Measurements from ENCODE around the gene TBX1.

Gene TBX1

DNA sequence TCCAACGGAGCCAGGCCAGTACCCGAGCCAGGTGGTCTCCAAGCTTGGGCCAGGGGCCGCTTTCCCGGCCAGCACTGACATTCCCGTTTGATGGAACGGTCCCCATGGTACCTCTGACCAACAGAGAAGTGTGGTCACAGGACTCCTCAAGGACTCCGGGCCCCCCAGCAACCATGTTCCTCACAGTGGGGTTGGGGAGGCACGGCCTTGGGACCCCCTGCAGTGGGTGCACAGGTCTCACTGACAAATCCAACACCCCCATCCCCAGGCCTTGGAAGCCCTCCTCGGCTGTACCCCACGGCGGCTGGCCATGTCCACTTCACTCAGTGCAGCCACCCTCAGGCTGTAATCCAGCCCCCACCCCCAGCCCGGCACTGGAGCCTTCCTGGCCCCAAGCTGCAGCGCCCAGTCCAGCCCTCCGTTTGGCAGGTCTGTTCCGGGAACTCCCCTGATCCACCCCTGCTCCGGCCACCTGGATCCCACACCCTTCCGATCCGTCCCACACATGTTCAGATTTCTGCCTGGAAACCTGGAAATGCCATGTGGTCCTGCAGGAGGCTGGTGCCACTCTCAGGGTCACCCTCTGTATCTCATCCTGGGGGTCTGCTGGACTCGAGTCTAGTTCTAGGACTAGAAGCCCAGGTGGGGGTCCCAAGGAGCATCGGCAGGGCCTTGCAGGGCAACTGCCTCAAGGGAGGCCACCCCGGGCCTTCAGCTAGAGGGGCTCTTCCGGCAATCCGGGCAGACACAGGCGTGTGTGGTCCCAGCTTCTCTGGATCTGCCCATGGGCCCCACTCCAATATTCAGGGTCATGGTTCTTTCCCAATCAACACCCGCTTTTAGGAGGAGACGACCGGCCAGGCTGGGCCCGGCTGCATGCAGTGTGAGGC lies 26.6 kb downstream of the TBX1 start:
- TF ChIP-seq, protein P1, sequence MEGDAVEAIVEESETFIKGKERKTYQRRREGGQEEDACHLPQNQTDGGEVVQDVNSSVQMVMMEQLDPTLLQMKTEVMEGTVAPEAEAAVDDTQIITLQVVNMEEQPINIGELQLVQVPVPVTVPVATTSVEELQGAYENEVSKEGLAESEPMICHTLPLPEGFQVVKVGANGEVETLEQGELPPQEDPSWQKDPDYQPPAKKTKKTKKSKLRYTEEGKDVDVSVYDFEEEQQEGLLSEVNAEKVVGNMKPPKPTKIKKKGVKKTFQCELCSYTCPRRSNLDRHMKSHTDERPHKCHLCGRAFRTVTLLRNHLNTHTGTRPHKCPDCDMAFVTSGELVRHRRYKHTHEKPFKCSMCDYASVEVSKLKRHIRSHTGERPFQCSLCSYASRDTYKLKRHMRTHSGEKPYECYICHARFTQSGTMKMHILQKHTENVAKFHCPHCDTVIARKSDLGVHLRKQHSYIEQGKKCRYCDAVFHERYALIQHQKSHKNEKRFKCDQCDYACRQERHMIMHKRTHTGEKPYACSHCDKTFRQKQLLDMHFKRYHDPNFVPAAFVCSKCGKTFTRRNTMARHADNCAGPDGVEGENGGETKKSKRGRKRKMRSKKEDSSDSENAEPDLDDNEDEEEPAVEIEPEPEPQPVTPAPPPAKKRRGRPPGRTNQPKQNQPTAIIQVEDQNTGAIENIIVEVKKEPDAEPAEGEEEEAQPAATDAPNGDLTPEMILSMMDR (IDR thresholded peaks at IDR 0.05): no peak

DNA sequence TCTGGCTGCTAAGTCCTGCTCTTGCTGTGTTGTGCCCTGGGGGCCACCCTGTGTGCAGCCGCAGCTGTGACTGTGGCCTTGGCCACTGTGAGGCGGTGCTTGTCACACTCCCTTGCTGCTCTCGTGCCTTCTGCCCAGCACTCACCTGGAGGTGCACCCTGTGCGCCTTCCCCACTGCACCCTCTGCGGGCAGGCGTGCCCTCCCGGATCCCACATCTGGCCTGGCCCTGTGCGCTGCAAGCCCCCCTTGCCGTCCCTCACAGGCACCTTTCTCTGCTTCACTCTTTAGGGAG lies 27.2 kb downstream of the TBX1 start:
- H3K79me2 ChIP-seq: no peaks in the 10 kb centered on the region
- TF ChIP-seq, protein P1 (IDR thresholded peaks at IDR 0.05): no peak
- H3K4me2 ChIP-seq (ENCODE audit: low read length): no peak overlapping the region
- no peak overlapping the region for H2AFZ ChIP-seq
- H3K27me3 ChIP-seq (ENCODE audit: control insufficient read depth, insufficient read depth, low read length): no peaks in the 10 kb centered on the region
- H3K9me3 ChIP-seq (ENCODE audit: control insufficient read depth, low read length): no peaks in the 10 kb centered on the region
- no peak overlapping the region for H3K4me3 ChIP-seq (ENCODE audit: low read depth, low read length)
- no peak overlapping the region for H3K9ac ChIP-seq
- no peaks in the 10 kb centered on the region for H3K36me3 ChIP-seq (ENCODE audit: control insufficient read depth, insufficient read depth, low read length)
- H3K4me1 ChIP-seq: no peaks in the 10 kb centered on the region
- H3K27ac ChIP-seq: no peak overlapping the region

More for the DNA sequence above, 26.6 kb downstream of the TBX1 start:
- Histone ChIP-seq H3K27ac (no peak overlapping the region), H3K27me3 (ENCODE audit: control insufficient read depth, insufficient read depth, low read length) (no peaks in the 10 kb centered on the region), H2AFZ (no peak overlapping the region), H3K4me2 (ENCODE audit: low read length) (no peak overlapping the region), H3K4me1 (no peaks in the 10 kb centered on the region), H3K9ac (no peak overlapping the region), H3K9me3 (ENCODE audit: control insufficient read depth, low read length) (no peaks in the 10 kb centered on the region), H3K4me3 (ENCODE audit: low read depth, low read length) (no peak overlapping the region), H3K36me3 (ENCODE audit: control insufficient read depth, insufficient read depth, low read length) (no peaks in the 10 kb centered on the region), H3K79me2 (no peaks in the 10 kb centered on the region)

DNA sequence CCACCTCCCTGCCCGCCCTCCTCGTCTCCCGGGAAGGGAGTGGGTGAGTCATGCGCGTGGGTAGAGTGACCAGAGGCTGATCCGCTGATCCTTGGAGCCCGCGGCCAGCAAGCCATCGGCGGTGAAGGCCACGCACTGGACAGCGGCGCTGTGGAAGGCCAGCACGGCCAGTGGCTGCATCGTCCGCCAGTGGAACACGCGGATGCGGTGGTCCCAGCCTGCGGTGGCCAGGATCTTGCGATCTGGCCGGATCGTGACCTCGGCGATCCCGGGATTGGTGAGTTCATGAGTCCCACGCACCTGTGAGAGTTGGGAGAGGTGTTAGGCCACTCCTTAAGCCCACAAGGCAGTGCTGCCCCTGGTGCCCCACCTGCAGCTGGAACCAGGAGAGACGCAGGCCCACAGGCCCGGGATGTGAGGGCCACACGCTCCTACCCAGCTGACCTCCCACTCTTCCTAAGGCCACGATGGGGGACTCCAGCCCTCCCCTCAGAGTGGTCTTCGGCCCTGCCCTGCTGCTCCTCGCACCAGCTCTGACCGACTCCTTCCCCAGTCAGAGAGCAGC lies 28.2 kb downstream of the TBX1 start:
- H3K4me3 ChIP-seq (ENCODE audit: low read depth, low read length): no peak overlapping the region
- no peaks in the 10 kb centered on the region for H3K79me2 ChIP-seq
- no peaks in the 10 kb centered on the region for H3K36me3 ChIP-seq (ENCODE audit: control insufficient read depth, insufficient read depth, low read length)
- no peak overlapping the region for H3K9ac ChIP-seq
- H3K27me3 ChIP-seq (ENCODE audit: control insufficient read depth, insufficient read depth, low read length): no peaks in the 10 kb centered on the region
- no peak overlapping the region for H2AFZ ChIP-seq
- H3K4me1 ChIP-seq: no peaks in the 10 kb centered on the region
- H3K4me2 ChIP-seq (ENCODE audit: low read length): no peak overlapping the region
- H3K27ac ChIP-seq: no peak overlapping the region
- no peaks in the 10 kb centered on the region for H3K9me3 ChIP-seq (ENCODE audit: control insufficient read depth, low read length)
- TF ChIP-seq, protein P1 (IDR thresholded peaks at IDR 0.05): no peak

DNA sequence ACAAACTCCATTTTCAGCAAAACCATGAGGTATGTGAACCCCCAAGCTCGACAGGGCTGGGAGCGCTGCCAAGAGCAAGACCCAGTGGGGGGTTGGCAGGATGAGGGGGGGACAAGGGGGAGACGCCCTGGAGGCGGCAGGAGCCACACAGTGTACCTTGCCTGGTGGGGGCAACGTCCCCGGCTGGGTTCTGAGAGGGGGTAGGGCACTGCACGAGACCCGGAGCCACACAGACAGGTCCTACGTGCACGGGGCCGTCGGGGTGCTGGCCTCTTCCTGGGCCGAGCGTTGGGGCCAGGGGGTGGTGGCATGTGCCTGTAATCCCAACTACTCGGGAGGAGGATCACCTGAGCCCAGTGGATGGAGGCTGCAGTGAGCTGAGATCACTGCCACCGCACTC lies 28.8 kb downstream of the TBX1 start:
- Histone ChIP-seq H3K4me3 (ENCODE audit: low read depth, low read length) (no peak overlapping the region), H3K27me3 (ENCODE audit: control insufficient read depth, insufficient read depth, low read length) (no peaks in the 10 kb centered on the region), H3K4me2 (ENCODE audit: low read length) (no peak overlapping the region), H3K9me3 (ENCODE audit: control insufficient read depth, low read length) (no peaks in the 10 kb centered on the region), H3K27ac (no peak overlapping the region), H3K4me1 (no peaks in the 10 kb centered on the region), H3K36me3 (ENCODE audit: control insufficient read depth, insufficient read depth, low read length) (no peaks in the 10 kb centered on the region), H2AFZ (no peak overlapping the region), H3K79me2 (no peaks in the 10 kb centered on the region), H3K9ac (no peak overlapping the region)
- TF ChIP-seq, protein P1 (IDR thresholded peaks at IDR 0.05): no peak

DNA sequence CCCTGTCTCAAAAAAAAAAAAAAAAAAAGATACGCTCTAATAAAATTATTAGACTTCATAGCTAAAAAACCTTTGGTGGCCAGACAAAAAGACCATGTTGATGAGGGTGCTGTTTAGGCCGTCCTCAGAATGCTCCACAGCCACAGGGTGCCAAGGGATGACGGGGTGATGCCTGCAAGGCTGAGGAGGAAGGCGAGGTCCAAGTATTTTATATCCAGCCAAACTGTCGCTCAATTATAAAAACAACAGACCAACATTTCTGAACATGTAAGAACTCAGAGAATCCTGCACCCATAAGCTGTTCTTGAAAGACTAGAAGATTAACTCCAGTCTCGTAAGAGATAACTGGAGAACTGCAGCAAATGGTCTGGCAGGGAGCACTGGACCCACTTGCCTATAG lies 29.2 kb downstream of the TBX1 start:
- Histone ChIP-seq H3K4me2 (ENCODE audit: low read length) (no peak overlapping the region), H3K36me3 (ENCODE audit: control insufficient read depth, insufficient read depth, low read length) (no peaks in the 10 kb centered on the region), H3K79me2 (no peaks in the 10 kb centered on the region), H3K27me3 (ENCODE audit: control insufficient read depth, insufficient read depth, low read length) (no peaks in the 10 kb centered on the region), H3K9ac (no peak overlapping the region), H3K4me3 (ENCODE audit: low read depth, low read length) (no peak overlapping the region), H3K9me3 (ENCODE audit: control insufficient read depth, low read length) (no peaks in the 10 kb centered on the region), H2AFZ (no peak overlapping the region), H3K27ac (no peak overlapping the region), H3K4me1 (no peaks in the 10 kb centered on the region)
- TF ChIP-seq, protein P1 (IDR thresholded peaks at IDR 0.05): no peak

Measured in parathyroid adenoma (tissue), 2 donors.